K562 (cell line): Measurements from ENCODE around the gene ATIC. TPM values are rescaled to one million over a fixed set of nuclear protein-coding genes. Genes with fewer than 3 reads are reported as not detected.

Source experiments
- ARID2 ChIP-seq: fragments of 450-650 bp; IDR thresholded peaks from 2 replicates; pipeline ENCODE4 v1.6.1; 2017; ENCODE audit warnings: antibody characterized with exemption, mild to moderate bottlenecking
- EHMT2 ChIP-seq: fragments of 450-650 bp; IDR thresholded peaks from 2 replicates; pipeline ENCODE4 v1.6.1; 2018; ENCODE audit warnings: antibody characterized with exemption
- ETS2 ChIP-seq: IDR thresholded peaks from 2 replicates; pipeline ENCODE4 v1.6.1; 2016; ENCODE audit warnings: borderline replicate concordance, missing genetic modification characterization, mild to moderate bottlenecking, moderate library complexity, missing compliant biosample characterization; ENCODE audit not compliant: poor library complexity, severe bottlenecking
- FOXJ2 ChIP-seq: fragments of 200-800 bp; sonication (Bioruptor generic); IDR thresholded peaks from 2 replicates; pipeline ENCODE4 v1.6.1; 2016; ENCODE audit warnings: missing genetic modification characterization, missing compliant biosample characterization
- FOXM1 ChIP-seq, 2 experiments: fragments of 450-650 bp in 1 of 2; sonication (generic) in 1 of 2; formaldehyde crosslinking in 1 of 2; IDR thresholded peaks; 2 replicates each; pipeline versions ENCODE4 v1.6.1 to v1.9.0; 2017 to 2022; ENCODE audit warnings: low read depth in 2 of 2, mild to moderate bottlenecking in 2 of 2, missing genetic modification reagents in 1 of 2, moderate library complexity in 1 of 2
- HIVEP1 ChIP-seq: fragments of 250-450 bp; sonication (Bioruptor Pico); IDR thresholded peaks from 2 replicates; pipeline ENCODE4 v1.4.0; 2020; ENCODE audit warnings: mild to moderate bottlenecking
- PTRF ChIP-seq: fragments of 450-650 bp; IDR thresholded peaks from 2 replicates; pipeline ENCODE4 v1.6.1; 2016; ENCODE audit warnings: mild to moderate bottlenecking, missing genetic modification characterization, missing compliant biosample characterization
- RBM17 ChIP-seq: fragments of 200-400 bp; formaldehyde crosslinking; IDR thresholded peaks from 2 replicates; pipeline ENCODE4 v1.6.1; 2017; ENCODE audit warnings: low read depth, mild to moderate bottlenecking, low read length, borderline replicate concordance
- STAT5A ChIP-seq: IDR thresholded peaks from 2 replicates; pipeline ENCODE4 v1.6.1; 2012; ENCODE audit warnings: low read length, inconsistent platforms, borderline replicate concordance
- TAF9B ChIP-seq: fragments of 450-650 bp; IDR thresholded peaks from 2 replicates; pipeline ENCODE4 v1.6.1; 2018; ENCODE audit warnings: mild to moderate bottlenecking; ENCODE audit not compliant: partially characterized antibody
- TBL1XR1 ChIP-seq, 2 experiments: IDR thresholded peaks; 2 replicates each; pipeline ENCODE4 v1.6.1; 2012; ENCODE audit warnings: improper control_type of control experiment in 2 of 2, low read length in 2 of 2, mild to moderate bottlenecking in 1 of 2
- ZNF12 ChIP-seq: sonication (generic); formaldehyde crosslinking; IDR thresholded peaks from 2 replicates; pipeline ENCODE4 v1.4.0; 2020; ENCODE audit warnings: mild to moderate bottlenecking, missing genetic modification reagents
- ZNF717 ChIP-seq: fragments of 250-450 bp; sonication (Bioruptor Pico); IDR thresholded peaks from 2 replicates; pipeline ENCODE4 v1.5.0; 2021
- polyA plus RNA-seq, 8 experiments: library from polyadenylated mRNA; depleted of rRNA in 4 of 8; stranded (reverse) in 5 of 8; unstranded in 3 of 8; fragments of >200 nt; fragmentation: Nextera tagmentation in 2 of 8; fragmentation: Illumina TruSeq in 1 of 8; extraction: Ambion mirVana in 2 of 8; extraction: Trizol in 1 of 8; gene quantifications; 2 replicates each; pipeline versions ENCODE4 v1.2.1 to v1.2.3, GENCODE V29; 2011 to 2014; ENCODE audit warnings: inconsistent platforms in 1 of 8, missing spikeins in 1 of 8
- total RNA-seq, 7 experiments: library from RNA; depleted of rRNA in 6 of 7; stranded (reverse); fragments of >200 nt in 6 of 7; fragmentation: Illumina TruSeq in 2 of 7; extraction: Trizol in 2 of 7; gene quantifications; 2 replicates each; pipeline versions ENCODE4 v1.2.1 to v1.2.3, GENCODE V29; 2011 to 2021; ENCODE audit warnings: low replicate concordance in 1 of 7
- TF ChIP-seq, protein P1 (sequence below): fragments of 450-650 bp; IDR thresholded peaks from 2 replicates; pipeline ENCODE4 v1.6.1; 2017; ENCODE audit warnings: antibody characterized with exemption
- TF ChIP-seq, protein P2 (sequence below): fragments of 250-450 bp; sonication (Bioruptor Pico); IDR thresholded peaks from 2 replicates; pipeline ENCODE4 v1.9.0; 2021; ENCODE audit warnings: mild to moderate bottlenecking
- TF ChIP-seq, protein P3 (sequence below): IDR thresholded peaks from 2 replicates; pipeline ENCODE4 v1.6.1; 2014; ENCODE audit warnings: antibody characterized with exemption
- TF ChIP-seq, protein P4 (sequence below), 3 experiments: fragments of 200-800 bp in 1 of 3; sonication (Bioruptor generic) in 1 of 3; sonication (generic) in 1 of 3; formaldehyde crosslinking in 1 of 3; IDR thresholded peaks; 2 replicates each; pipeline versions ENCODE4 v1.6.1 to v1.8.0; 2016 to 2022; ENCODE audit warnings: mild to moderate bottlenecking in 2 of 3, missing compliant biosample characterization in 2 of 3, missing genetic modification characterization in 2 of 3, missing genetic modification reagents in 1 of 3
- TF ChIP-seq, protein P5 (sequence below): fragments of 250-450 bp; sonication (Bioruptor Pico); IDR thresholded peaks from 2 replicates; pipeline ENCODE4 v1.6.1; 2021; ENCODE audit warnings: mild to moderate bottlenecking
- TF ChIP-seq, protein P6 (sequence below): IDR thresholded peaks from 2 replicates; pipeline ENCODE4 v1.6.1; 2011; ENCODE audit warnings: borderline replicate concordance, low read depth, mild to moderate bottlenecking, moderate library complexity, low read length; ENCODE audit not compliant: insufficient read depth, poor library complexity, severe bottlenecking

The ATIC gene
- total and polyA plus RNA-seq, 9 of the 15 experiments (the other 6 are each of a cell fraction or from before 2014, with no cell fraction given), result 45.6 to 480 (median 212) TPM

DNA sequence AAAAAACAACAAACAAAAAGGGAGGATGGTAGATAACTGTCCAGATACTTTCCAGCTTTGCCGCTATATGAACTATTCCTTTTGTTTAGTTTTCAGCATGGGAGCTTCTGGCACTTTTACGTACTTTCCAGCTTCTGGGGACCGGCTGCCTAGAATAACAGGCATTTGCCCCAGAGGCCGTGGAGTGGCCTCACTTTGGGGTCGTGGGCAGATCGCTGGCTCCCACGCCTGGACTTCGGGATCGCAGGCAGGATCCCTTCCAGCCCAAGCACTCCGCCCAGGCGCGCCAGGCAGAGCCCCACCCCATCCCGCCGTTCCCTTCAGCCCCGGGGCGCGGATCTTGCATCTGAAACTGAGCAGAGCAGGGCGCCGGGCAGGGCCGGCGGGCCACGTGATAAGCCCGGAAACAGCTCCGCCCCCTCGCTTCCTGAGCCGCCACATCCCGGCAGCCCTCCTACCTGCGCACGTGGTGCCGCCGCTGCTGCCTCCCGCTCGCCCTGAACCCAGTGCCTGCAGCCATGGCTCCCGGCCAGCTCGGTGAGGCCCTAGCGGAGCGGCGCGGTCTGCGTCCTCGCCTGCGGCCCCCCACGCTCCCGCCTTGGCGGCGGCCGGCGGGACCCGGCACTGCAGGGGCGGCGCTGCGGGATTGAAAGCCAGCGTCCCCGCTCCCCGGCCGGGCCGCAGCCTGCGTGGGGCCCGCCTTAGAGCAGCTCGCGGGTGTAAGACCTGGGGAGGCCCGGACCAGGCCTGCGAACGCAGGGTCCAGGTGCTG lies at the start of gene ATIC (continued):
- TF ChIP-seq, protein P1, sequence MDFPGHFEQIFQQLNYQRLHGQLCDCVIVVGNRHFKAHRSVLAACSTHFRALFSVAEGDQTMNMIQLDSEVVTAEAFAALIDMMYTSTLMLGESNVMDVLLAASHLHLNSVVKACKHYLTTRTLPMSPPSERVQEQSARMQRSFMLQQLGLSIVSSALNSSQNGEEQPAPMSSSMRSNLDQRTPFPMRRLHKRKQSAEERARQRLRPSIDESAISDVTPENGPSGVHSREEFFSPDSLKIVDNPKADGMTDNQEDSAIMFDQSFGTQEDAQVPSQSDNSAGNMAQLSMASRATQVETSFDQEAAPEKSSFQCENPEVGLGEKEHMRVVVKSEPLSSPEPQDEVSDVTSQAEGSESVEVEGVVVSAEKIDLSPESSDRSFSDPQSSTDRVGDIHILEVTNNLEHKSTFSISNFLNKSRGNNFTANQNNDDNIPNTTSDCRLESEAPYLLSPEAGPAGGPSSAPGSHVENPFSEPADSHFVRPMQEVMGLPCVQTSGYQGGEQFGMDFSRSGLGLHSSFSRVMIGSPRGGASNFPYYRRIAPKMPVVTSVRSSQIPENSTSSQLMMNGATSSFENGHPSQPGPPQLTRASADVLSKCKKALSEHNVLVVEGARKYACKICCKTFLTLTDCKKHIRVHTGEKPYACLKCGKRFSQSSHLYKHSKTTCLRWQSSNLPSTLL, result no peak
- TF ChIP-seq EHMT2 (no peak), ARID2 (no peak), ZNF12 (CRISPR knock-in tag) (no peak), FOXM1 (IDR thresholded peaks at IDR 0.05; ENCODE audit: low read depth) (no peak), FOXM1 (CRISPR knock-in tag; IDR thresholded peaks at IDR 0.05; ENCODE audit: low read depth) (peak; percentile 84; the same call in 1 of the 2 replicates), HIVEP1 (CRISPR knock-in tag) (no peak), PTRF (no peak), TBL1XR1 (IDR thresholded peaks at IDR 0.05; ENCODE audit: low read length in 2 of 2) (no peak), ZNF717 (CRISPR knock-in tag) (no peak), FOXJ2 (0 out of 2 replicates have a peak, but pooled peaks have one; percentile 40), STAT5A (no peak), TAF9B (peak; percentile 28), RBM17 (no peak), ETS2 (no peak)
- TF ChIP-seq, protein P2, sequence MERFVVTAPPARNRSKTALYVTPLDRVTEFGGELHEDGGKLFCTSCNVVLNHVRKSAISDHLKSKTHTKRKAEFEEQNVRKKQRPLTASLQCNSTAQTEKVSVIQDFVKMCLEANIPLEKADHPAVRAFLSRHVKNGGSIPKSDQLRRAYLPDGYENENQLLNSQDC (CRISPR knock-in tag), result no peak
- TF ChIP-seq, protein P3, sequence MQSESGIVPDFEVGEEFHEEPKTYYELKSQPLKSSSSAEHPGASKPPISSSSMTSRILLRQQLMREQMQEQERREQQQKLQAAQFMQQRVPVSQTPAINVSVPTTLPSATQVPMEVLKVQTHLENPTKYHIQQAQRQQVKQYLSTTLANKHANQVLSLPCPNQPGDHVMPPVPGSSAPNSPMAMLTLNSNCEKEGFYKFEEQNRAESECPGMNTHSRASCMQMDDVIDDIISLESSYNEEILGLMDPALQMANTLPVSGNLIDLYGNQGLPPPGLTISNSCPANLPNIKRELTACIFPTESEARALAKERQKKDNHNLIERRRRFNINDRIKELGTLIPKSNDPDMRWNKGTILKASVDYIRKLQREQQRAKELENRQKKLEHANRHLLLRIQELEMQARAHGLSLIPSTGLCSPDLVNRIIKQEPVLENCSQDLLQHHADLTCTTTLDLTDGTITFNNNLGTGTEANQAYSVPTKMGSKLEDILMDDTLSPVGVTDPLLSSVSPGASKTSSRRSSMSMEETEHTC, result peak; percentile 36; the same call in 1 of the 2 replicates
- TF ChIP-seq, protein P4, sequence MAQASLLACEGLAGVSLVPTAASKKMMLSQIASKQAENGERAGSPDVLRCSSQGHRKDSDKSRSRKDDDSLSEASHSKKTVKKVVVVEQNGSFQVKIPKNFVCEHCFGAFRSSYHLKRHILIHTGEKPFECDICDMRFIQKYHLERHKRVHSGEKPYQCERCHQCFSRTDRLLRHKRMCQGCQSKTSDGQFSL (CRISPR knock-in tag; IDR thresholded peaks at IDR 0.05), result peak; percentile 69; the same call in 1 of the 2 replicates
- TF ChIP-seq, protein P4 (tag; IDR thresholded peaks at IDR 0.05), result no peak
- TF ChIP-seq, protein P5, sequence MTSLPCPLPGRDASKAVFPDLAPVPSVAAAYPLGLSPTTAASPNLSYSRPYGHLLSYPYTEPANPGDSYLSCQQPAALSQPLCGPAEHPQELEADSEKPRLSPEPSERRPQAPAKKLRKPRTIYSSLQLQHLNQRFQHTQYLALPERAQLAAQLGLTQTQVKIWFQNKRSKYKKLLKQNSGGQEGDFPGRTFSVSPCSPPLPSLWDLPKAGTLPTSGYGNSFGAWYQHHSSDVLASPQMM (CRISPR knock-in tag), result no peak
- TF ChIP-seq, protein P6, sequence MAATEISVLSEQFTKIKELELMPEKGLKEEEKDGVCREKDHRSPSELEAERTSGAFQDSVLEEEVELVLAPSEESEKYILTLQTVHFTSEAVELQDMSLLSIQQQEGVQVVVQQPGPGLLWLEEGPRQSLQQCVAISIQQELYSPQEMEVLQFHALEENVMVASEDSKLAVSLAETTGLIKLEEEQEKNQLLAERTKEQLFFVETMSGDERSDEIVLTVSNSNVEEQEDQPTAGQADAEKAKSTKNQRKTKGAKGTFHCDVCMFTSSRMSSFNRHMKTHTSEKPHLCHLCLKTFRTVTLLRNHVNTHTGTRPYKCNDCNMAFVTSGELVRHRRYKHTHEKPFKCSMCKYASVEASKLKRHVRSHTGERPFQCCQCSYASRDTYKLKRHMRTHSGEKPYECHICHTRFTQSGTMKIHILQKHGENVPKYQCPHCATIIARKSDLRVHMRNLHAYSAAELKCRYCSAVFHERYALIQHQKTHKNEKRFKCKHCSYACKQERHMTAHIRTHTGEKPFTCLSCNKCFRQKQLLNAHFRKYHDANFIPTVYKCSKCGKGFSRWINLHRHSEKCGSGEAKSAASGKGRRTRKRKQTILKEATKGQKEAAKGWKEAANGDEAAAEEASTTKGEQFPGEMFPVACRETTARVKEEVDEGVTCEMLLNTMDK, result no peak
